Mucosa of gallbladder (tissue), 1 donor: Measurements from ENCODE around the gene RHOJ. TPM values are rescaled to one million over a fixed set of nuclear protein-coding genes. Genes with fewer than 3 reads are reported as not detected.
A peak's percentile ranks its signal among the peaks of the same experiment; 100 is the strongest.
"Not testable (repeated sequence)": the region's sequence is repeated elsewhere in the genome, so short reads cannot be mapped to it uniquely, and the experiment has no call there.

ENCODE experiments used
- DNase-seq: peaks from one replicate; pipeline ENCODE4 v3.0.0-alpha.2; 2020; ENCODE audit warnings: low spot score
- total RNA-seq: library from RNA; stranded (reverse); gene quantifications from one replicate; pipeline ENCODE4 v1.2.1, GENCODE V29; 2021
- donor health status: DM: no; HTN: no; CAD: no.

The RHOJ gene
- 10.4 TPM for total RNA-seq

DNA sequence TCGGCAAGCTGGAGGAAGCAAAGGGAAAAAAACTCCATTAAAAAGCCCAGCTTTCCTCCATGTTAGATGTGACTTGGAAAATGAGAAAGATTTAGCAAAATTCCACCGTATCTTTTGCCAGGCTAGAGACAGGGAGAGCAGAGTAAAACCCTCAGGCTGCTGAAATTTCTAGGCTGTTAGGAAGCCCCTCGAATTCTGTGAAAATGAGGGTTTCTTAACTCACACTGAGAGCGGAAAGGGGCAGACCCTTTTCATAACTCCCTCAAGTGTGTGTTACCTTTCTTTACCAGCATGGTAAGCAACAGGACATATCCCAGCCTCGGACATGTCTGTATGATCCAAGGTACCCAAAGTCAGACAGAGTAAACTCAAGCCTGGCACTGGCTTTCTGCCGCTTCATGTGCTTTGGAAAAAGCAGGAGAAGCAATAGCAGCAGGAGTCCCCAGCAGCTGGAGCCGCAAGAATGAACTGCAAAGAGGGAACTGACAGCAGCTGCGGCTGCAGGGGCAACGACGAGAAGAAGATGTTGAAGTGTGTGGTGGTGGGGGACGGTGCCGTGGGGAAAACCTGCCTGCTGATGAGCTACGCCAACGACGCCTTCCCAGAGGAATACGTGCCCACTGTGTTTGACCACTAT, at the start of gene RHOJ:
RHOJ (plus strand) TSS at position 37 of the 637 bp plus-strand sequence; CDS start at position 464, 427 bp downstream.
- no peak for DNase-seq

DNA sequence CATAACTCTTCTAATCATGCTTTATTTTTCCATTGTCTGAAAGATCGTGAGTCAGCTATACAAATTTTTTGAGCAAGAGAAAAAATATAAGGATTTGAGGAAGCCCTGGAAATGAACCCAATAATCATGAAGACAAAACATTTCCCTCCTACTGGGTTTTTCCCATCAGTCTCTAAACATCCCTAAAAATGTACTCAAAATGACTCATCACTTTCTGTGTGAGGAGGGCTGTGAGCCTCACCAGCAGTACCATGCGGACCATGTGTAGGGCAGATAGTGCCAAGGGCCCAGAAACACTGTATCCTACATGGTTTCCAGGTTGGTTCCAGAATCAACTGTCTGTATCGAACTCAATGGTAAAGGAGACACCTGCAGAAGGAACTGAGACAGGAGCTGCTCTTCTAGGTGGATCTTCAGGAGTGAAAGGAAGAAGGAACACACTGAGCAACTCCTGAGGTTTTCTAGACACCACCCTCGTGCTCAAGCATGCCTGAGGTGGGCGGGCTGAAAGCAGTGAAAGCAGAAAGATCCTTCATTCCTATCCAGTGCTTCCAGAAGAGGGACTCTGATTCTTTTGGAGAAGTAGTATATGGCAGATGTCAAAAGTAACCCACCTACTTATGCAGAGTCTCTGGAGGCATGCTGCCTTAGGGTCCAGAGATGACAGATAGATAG, 48.6 kb upstream of the RHOJ start:
- DNase-seq, result no peak

DNA sequence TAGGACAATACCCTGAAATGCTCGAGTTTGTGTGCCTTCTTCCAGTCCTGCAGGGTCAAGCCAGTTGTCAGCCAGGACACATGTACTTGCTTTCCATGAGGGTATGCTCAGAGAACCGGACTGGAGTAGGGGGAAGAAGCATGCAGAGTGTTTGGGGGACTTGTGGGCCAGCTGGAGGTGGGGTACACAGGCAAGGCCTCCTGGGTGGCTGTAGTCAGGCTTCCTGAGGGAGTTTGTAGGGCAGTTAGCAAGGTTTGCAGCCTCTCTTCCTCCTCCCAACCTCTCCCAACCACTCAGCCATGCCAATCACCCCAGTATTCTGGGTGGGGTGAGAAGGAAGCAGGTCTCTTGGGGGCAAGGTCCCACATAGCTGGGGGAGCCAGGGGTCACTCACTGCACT, 47.0 kb upstream of the RHOJ start:
- DNase-seq, result no peak

DNA sequence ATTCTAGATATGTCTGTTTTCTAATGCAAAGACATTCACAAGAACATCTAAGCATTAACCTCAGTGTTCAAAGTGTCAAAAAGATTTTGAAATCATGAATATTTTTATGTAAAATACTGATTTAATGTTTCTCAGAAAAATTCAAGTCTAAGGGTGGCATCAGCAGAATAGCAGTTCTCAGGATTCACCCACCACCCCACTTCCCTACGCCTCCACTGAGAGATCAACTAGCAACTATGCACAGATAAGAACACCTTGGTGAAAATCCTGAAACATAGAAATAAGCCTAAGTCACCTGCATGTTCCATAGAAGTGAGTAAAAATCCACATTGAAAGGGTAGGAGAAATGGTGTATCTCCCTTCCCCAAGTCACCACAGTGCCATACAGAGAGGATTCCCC, 40.9 kb upstream of the RHOJ start:
- DNase-seq, result no peak

DNA sequence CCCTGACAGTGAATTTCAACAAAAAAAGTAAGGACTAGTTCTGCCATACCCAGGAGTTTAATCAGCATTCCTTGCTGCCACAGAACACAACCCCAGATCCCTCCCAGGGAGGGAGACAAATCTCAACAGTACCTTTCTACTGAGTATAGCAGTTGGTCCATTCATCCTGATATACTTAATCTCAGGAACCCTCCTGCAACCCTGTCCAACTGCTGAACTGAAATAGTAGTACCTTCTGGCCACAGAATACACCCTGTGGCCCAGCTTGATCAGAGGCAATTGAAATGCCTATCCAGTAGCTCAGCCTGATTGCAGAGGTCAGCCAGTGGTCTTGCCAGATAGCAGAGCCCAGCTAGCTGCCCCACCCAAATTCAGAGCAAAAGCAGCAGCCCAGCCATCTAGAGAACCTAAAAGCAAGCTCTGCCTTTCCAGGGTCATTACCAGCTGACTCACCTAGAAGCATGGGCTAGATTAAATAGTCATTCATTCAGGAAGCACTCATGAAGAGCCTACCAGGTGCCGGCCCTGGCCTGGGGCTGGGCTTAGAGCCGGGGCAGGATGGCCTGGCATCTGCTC, 40.0 kb upstream of the RHOJ start:
- no peak for DNase-seq

DNA sequence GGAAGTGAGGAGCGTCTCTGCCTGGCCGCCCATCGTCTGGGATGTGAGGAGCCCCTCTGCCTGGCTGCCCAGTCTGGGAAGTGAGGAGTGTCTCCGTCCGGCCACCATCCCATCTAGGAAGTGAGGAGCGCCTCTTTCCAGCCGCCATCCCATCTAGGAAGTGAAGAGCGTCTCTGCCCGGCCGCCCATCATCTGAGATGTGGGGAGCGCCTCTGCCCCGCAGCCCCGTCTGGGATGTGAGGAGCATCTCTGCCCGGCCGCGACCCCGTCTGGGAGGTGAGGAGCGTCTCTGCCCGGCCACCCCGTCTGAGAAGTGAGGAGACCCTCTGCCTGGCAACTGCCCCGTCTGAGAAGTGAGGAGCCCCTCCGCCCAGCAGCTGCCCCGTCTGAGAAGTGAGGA, 39.0 kb upstream of the RHOJ start:
- DNase-seq, result not testable (repeated sequence)

DNA sequence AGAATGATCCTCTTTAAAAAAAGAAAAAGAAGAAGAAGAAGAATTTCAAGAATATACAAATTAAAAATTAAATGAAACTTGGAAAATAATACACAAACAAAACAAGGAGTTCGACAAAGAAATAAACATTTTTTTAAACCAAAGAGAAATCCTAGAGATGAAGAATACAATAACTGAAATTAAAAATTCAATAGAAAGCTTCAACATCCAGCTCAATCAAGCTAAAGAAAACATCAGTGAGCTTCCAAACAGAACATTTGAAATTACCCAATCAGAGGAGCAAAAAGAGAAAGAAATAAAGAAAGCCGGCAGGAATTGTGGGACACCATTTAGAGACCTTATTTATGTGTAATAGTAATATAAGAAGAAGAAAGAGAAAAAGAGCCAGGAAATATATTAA, 37.2 kb upstream of the RHOJ start:
- no peak for DNase-seq

DNA sequence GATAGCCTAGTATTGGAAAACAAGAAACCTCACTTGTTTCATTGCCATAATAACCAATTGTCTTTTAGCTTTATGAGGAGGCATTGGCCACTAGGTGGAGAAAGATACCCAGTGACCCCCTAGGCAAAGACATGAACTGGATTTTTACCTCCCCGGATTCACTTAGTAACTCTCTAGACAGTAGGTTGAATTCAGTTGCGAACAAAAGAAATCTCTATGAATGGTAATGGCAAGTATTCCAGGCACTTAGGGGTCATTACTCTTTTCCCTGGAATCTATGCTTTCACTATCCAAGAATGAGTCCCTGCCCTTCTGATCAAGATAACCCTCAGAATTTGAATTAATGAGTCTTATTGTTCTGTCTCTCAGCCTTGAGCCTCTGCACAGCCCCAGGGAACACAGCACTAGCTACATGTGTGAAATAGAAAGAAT, 29.5 kb upstream of the RHOJ start:
- no peak for DNase-seq

DNA sequence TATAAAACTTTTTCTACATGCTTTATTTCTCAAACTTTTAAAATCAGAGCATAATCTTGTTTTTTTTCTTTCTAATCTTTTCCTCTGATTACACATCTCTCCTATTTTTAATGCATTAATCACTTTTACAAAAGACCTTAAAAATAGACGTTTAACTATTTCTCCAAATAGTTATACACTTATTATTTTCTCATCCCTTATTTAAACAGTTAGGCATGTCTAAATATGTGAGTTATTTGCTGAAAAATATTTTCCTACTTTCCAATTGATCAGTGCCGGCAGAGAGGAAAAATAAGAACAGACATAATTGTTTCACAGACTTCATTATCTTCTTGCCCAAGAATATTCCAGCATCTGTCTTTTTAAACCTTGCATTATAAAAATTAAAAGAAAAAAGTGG, 28.7 kb upstream of the RHOJ start:
- no peak for DNase-seq

DNA sequence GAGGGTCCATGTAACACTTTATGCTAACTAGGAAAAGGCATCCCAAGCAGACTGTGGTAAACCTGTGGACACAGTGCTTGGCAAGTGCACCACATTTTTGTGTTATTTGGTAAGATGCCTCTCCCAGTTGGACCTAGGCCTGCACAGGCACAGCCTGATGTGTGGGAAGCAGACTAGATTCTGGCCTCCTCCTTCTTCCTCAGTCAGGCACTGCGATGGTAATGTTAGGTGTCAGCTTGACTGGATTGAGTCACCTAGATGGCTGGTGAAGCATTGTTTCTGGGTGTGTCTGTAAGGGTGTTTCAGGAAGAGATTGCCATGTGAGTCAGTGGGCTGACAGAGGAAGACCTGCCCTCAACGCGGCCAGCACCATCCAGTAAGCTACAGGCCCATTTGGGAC, 25.3 kb upstream of the RHOJ start:
- no peak for DNase-seq

DNA sequence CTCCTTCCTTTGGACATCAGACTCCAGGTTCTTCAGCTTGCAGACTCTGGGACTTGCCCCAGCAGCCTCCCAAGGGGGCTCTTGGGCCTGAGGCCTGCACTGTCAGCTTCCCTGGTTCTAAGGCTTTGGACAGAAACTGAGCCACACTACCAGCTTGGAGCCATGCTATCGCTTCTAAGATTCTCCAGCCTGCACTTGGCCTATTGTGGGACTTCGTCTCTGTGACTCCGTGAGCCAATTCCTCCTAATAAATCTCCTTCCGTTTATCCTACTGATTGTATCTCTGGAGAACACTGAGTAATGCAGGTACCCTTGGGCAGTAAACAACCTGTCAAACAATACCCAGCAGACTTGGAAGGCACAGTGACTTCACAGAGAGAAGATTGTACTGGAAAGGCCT, 24.9 kb upstream of the RHOJ start:
- no peak for DNase-seq

DNA sequence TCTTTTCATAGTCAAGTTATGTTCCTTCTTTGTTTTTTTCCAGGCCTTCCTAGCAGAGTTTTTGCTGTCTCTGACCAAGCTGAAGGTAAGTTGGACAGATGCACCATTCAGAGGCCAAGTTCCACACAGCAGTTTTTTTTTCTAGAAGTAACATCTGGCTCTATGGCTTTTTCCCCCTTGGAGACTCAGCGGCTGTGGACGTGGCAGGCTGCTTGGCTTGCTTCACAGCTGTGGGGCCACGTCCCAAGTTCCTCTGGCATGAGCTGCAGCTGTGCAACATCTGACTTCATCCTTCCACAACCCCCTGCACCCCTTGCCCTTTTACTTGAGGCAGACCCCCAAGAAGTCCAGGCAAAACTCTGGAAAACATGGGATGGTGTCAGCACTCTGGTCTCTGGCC, 24.2 kb upstream of the RHOJ start:
- DNase-seq, result no peak

DNA sequence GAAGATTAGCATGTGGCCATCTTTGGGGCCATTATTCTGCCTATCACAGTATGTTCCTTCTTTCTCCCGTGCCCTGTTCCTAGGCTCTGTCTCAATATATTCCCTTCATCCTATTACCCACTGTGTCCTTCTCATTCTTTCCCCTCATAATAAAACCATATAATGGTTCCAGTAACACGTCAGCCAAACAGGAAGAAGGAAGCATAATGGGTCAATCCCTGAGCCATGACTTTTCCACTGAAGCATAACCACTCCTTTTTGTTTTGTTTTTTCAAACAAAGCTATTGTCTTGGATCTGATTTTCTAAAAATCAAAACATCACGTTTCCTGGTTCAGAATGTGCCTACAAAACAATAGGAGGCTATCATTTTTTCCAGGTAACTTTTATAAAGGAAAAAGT, 21.3 kb upstream of the RHOJ start:
- DNase-seq, result no peak

DNA sequence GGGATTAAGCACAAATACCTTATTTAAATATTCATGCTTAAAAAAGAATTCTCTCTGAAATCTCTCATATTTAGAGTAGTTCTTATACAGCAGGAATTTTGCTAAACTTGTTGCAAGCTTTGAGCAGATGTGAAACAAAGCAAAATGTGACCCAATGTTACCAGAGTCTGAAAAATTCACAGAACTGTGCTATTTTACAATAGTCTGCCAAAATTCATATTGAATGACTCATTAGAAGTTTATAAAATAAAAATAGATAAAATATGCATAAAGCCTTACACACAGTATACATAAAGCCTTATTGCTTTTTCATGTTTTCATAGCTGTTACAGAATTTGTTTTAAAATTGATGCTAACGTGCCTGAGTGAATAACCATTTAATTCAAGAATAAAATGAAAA, 17.8 kb upstream of the RHOJ start:
- no peak for DNase-seq

DNA sequence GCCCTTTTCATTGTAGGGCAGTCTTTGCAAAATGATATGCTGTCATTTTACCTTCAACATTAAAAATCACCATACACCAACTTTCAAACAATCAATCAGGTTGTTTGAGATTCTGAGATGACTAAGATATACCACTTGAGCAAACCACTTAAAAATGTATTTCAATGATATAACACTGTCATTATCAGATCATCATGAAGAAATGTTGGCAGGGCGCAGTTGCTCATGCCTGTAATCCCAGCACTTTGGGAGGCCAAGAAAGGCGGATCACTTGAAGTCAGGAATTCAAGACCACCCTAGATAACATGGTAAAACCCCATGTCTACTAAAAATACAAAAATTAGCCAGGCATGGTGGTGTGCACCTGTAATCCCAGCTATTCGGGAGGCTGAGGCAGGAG, 13.0 kb upstream of the RHOJ start:
- no peak for DNase-seq

DNA sequence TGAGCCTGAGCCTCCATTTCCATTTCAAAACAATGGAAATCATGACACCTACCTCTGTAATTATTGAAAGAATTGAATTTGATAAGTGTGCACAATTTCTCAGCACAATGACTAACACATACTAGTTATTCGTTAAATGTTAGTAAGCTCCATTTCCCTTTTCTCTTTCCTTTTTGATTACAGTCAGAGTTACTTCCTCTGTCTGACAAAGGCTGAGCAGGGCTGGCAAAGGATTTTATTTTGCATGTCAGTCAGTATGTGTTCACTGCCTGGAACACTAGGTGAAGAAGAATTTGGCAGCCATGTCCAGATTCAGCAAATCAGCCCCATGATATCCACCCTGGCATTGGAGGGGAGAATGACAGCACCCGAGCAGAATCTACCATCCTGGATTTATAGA, 12.2 kb upstream of the RHOJ start:
- no peak for DNase-seq

DNA sequence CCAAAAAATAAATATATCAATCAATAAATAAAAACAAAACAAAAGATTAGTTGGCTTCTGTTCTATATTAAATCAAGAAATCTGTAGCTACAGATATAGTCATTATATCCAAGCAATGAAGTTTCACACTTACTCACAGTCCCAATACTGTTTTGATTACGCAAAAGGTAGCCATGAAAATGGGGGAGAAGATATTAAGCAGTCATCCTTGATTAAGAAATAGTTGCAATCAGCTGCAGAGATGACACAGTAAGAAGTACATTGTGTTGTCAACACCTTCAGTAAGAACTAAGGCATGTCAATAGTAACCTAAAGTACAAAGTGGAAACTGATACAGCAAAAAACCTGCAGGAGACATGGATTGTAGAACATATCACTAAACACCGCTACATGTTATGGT, 11.0 kb upstream of the RHOJ start:
- DNase-seq, result no peak

DNA sequence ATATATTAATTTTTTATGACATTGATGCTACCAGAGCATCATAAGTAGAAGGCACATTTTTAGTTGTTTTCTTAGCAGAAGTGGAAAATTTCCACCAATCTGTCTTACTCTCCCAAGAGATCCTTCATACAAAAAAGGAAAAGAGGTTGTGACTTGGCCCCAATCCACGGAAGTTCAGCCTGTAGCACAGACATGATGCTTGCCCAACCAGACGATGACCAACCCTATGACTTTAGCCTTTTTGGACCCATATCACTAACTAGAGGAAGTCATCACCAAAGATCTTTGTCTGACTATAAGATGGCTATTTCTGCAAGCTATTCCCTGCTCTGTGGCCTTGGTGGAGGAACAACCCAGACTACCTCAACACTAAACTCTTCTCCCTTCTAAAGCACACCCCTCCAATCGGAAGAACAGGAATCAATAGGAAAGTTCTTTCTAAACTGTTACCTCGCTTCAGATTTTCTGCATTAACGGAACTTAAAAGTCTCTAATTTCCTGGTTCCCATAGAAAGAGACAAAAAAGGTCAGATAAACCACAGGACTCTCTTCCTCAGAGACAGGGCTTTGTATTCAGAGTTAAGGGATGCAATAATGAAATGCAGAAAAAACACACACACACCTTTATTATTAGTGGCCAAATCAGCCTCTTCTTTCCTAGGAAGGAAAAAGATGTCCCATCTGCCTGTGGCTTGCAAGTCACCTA, 4.1 kb upstream of the RHOJ start:
- DNase-seq, result no peak

DNA sequence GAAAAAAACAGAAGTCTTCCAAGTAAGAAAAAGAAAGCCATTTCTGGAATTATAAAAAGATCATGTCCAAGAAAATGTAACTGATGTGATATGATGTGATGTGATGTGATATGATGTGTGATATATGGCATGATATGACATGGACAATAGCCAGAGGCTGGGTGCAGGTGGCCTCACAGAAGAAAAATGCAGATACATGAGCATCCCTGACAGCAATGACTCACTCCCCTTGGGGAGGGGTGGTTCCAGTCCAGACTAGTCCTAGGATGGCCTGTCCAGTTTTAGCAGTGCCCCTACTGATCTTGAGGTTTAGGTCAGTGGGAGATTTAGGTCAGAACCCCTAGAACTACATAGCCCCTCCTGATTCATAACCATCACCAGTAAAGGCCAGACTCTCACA, 3.5 kb upstream of the RHOJ start:
- no peak for DNase-seq

DNA sequence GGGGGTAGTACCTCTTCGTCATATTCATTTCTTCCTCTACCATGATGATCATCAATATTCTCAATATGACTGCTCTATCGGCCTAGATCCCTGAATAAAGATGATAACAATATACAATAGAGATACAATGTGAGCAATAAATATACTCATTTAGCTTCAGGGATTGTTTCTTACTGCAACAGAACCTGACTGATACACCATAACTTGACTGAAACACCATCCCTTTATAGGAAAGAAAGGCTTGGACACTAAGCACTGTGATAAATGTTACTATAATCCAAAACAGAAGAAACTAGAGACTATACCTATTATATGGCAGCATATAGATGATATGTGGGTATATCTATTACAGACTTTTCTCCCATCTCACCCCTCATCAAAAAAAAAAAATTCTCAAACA, 1.2 kb upstream of the RHOJ start:
- no peak for DNase-seq

DNA sequence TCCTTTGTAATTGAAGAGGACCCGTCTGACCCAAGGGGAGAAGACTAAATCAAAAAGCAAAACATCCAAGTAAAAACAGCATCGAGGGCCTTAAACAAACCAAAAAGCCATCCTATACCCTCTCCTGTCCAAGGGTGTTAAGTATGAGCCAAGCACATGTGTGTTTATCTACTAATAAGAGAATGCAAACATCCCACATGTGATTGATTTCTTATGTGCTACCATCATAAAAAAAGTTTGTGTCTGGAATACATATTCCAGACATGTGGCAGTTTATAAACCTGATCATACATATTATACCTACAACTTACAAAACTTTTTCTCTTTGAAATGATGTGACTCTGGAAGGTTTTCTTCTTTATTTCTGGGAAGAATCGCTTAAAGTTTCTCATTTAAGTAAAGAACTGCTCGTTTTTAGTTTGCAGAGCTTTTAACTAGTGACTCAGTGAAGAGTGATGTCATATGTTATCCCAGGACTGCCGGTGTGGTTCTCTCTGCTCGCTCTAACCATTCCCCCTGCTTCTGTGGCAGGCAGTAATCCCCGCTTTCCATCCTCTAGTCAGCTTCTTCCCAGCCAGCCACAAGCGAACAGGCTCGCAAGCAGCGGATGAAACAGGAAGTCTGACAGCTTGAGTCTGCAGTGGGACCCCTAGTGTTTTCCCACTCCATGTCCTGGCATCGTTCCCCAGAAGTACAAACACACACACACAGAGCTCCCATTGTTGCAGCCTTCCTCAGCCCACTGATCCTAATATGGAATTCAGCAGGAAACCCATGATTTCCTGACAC, 431 bp upstream of the RHOJ start:
- peak; percentile 80 for DNase-seq

DNA sequence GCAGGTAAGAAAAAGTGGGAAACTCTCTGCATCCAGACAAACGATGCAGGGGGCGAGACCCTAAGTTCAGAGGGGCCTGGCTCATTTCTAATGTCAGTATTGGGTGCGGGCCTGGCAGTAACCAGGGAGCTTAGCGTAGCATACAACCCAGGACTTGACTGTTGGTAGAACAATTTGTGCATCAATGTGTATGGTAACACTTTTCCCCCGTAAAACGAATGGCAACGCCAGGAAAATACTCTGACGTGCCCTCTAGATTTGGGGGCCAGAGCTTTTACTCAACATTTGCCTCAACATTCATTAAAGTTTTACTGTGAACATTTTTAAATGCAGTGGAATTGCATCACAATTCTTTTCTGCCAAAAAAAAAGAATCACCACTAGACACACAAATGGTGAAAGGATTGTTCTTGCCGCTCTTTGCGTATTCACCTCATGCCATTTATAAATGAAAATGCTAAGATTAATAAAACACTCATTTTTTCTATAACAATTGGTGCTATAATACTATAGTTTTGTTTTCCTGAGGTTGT, 867 bp downstream of the RHOJ start:
- DNase-seq, result no peak
